ENCODE data around the gene PPP2R2B.

GRCh38 chr5:146799231-146799630 is 79.3 kb downstream of the PPP2R2B start:
- TF ChIP-seq ZBTB21 (CRISPR knock-in tag; IDR thresholded peaks at IDR 0.05; ENCODE audit: borderline replicate concordance) (no peak), CTCF (IDR thresholded peaks at IDR 0.05) (no peak), PREB (CRISPR knock-in tag; IDR thresholded peaks at IDR 0.05; ENCODE audit: borderline replicate concordance) (no peak)
